Esophagus muscularis mucosa (tissue), 4 donors: ENCODE results near the gene MTUS2. TPM values are rescaled to one million over a fixed set of nuclear protein-coding genes. Genes with fewer than 3 reads are reported as not detected.

Experiments used
- DNase-seq: peaks from one replicate; pipeline ENCODE4 v3.0.0-alpha.2; 2017; ENCODE audit errors: extremely low spot score
- H3K27ac ChIP-seq, 4 donors: fragments of 200-600 bp; sonication (generic); replicated peaks in 1 of 4; 1 replicate in 3 of 4; 2 replicates in 1 of 4; pipeline ENCODE4 v1.5.1; 2016 to 2019; ENCODE audit warnings: mild to moderate bottlenecking in 1 of 4
- H3K27me3 ChIP-seq, 4 donors: fragments of 200-600 bp; sonication (generic); one replicate each; pipeline versions ENCODE4 v1.5.1 to v1.6.0; 2016 to 2019
- H3K36me3 ChIP-seq, 4 donors: fragments of 200-600 bp; sonication (generic); one replicate each; pipeline ENCODE4 v1.5.1; 2016 to 2019
- H3K4me1 ChIP-seq, 4 donors: fragments of 200-600 bp; sonication (generic); one replicate each; pipeline ENCODE4 v1.5.1; 2016 to 2019
- H3K4me3 ChIP-seq, 4 donors: fragments of 200-600 bp; sonication (generic); 1 replicate in 2 of 4; 2 replicates in 2 of 4; pipeline ENCODE4 v1.5.1; 2016 to 2019; ENCODE audit warnings: mild to moderate bottlenecking in 4 of 4, moderate library complexity in 1 of 4
- H3K9me3 ChIP-seq, 4 donors: fragments of 200-600 bp; sonication (generic); 1 replicate in 3 of 4; 2 replicates in 1 of 4; pipeline ENCODE4 v1.5.1; 2016 to 2019
- CTCF ChIP-seq, 3 experiments: fragments of 200-600 bp in 2 of 3; fragments of 450-650 bp in 1 of 3; sonication (generic) in 2 of 3; IDR thresholded peaks; one replicate each; pipeline ENCODE4 v1.5.1; 2017 to 2019; ENCODE audit warnings: antibody characterized with exemption in 3 of 3, mild to moderate bottlenecking in 2 of 3, moderate library complexity in 1 of 3
- EP300 ChIP-seq: sonication (generic); formaldehyde crosslinking; IDR thresholded peaks from one replicate; pipeline ENCODE4 v1.6.1; 2017; ENCODE audit warnings: antibody characterized with exemption
- POLR2A ChIP-seq: fragments of 450-650 bp; IDR thresholded peaks from one replicate; pipeline ENCODE4 v1.6.1; 2017; ENCODE audit warnings: antibody characterized with exemption, moderate library complexity, mild to moderate bottlenecking, low read depth
- POLR2AphosphoS5 ChIP-seq, 2 donors: sonication (generic); formaldehyde crosslinking; IDR thresholded peaks; one replicate each; pipeline ENCODE4 v1.6.1; 2017; ENCODE audit warnings: antibody characterized with exemption in 2 of 2
- WGBS: methylation state at CpG from one replicate; pipeline ENCODE4 v1.1.5; 2018; 5-methylcytosine and 5-hydroxymethylcytosine counted together
- intact Hi-C: fragments of 100-400 bp; cut with DNase I; formaldehyde crosslinking; loops from one replicate; pipeline ENCODE4 v1.15.1; 2023
- total RNA-seq, 4 donors: library from RNA; depleted of rRNA; stranded (reverse); fragments of >200 nt; gene quantifications; one replicate each; pipeline versions ENCODE4 v1.1.0 to v1.2.1, GENCODE V29; 2016

MTUS2 gene
- total RNA-seq, 4 donors from 2014 or later: 7.1 to 46.2 (median 12.8) TPM

DNA sequence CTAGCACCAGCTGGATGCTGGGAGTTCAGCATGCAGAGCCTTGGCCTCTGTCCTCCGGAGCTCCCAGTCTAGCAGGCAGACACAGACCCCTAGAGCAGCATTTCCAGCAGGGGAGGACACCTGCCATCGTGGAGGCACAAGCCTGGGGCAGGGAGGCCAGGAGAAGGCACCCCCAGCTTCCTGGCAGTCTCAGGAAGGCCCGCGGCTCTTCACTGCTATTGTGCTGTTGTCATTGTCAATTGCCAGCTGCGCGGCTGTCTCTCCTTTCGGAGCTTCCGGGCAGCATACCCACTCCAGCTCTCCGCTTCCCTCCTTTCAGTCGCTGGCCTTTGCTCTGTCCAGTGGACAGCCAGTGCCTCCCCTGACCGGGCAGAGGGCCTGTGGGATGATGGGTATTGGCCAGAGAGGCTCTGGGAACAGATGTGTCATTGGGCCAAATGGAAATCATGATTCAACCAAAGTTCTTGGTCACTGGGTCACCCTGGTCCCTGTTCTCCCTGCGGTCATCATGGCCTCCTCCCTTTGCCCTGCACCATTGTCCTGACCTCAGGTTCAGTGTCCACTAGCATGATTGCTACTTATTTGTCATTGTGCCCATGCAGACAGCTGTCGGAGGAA, 682.4 kb downstream of the MTUS2 start:
- H3K4me3 ChIP-seq: no peak overlapping the region
- H3K36me3 ChIP-seq: peaks cover 0 to 42% (median 3%) of the 10 kb centered on the region in 4 donors
- peaks cover 0 to 22% (median 0%) of the 10 kb centered on the region in 4 donors for H3K27me3 ChIP-seq
- 87% methylated on average over 13 of the region's 13 CpGs for WGBS
- no peak for TF ChIP-seq CTCF (IDR thresholded peaks at IDR 0.05)
- no peak for TF ChIP-seq POLR2A
- no peak for TF ChIP-seq POLR2AphosphoS5 (IDR thresholded peaks at IDR 0.05)
- no peak for TF ChIP-seq EP300
- intact Hi-C loops: loop anchor here (10.0 kb wide), 1 partner anchor 202 kb away; no protein-coding TSS in a partner anchor
- no peaks in the 10 kb centered on the region for H3K9me3 ChIP-seq
- DNase-seq: no peak
- H3K27ac ChIP-seq: no peak overlapping the region
- H3K4me1 ChIP-seq: peaks cover 0 to 11% (median 7%) of the 10 kb centered on the region in 4 donors

DNA sequence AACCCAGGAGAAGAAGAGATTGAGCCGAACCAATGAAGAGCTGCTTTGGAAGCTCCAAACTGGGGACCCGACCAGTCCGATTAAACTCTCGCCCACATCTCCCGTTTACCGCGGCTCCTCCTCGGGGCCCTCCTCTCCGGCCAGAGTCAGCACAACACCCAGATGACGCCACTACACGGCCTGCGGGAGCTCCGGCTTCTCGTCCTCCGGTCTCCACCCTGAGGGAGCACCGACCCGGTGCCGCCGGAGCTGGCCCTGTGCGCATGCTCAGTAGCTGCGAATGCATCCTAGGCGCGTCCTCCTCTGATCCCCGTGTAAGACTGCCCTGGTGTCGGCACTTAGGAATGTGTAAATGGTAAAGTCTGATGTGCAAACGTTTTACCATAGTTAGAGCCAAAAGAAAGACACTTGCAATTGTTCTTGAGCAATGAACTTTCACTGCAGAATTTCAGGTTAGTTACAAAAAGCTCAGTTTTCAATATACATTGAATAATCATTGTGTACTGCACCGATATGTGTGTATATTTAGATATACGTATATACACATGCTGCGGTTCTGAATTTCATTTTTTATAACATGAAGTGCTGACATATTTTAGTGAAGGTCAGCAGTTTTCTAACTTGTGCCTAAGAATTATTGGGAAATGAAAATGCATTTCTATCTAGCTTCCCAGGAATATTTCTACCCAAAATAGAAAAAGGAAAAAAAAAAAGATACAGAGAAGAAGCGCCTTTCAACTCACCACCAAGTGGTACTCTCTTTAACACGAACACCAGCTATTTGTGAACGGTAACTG, 683.1 kb downstream of the MTUS2 start:
- peaks cover 0 to 42% (median 3%) of the 10 kb centered on the region in 4 donors for H3K36me3 ChIP-seq
- TF ChIP-seq CTCF (IDR thresholded peaks at IDR 0.05) (no peak), POLR2A (no peak), POLR2AphosphoS5 (IDR thresholded peaks at IDR 0.05) (no peak), EP300 (no peak)
- 52% methylated on average over 31 of the region's 32 CpGs for WGBS
- intact Hi-C loops: loop anchor here (10.0 kb wide), 1 partner anchor 202 kb away; no protein-coding TSS in a partner anchor
- peaks cover 6 to 15% (median 12%) of the 10 kb centered on the region in 4 donors for H3K4me1 ChIP-seq
- no peak overlapping the region for H3K4me3 ChIP-seq
- no peak for DNase-seq
- H3K9me3 ChIP-seq: no peaks in the 10 kb centered on the region
- H3K27me3 ChIP-seq: peaks cover 0 to 22% (median 0%) of the 10 kb centered on the region in 4 donors
- H3K27ac ChIP-seq: no peak overlapping the region

GRCh38 chr13:29504691-29505090, 684.6 kb downstream of the MTUS2 start:
- 87% methylated on average over 15 of the region's 15 CpGs for WGBS
- Histone ChIP-seq H3K36me3 (peaks cover 0 to 32% (median 0%) of the 10 kb centered on the region in 4 donors), H3K4me1 (peaks cover 9 to 20% (median 17%) of the 10 kb centered on the region in 4 donors), H3K27ac (no peak overlapping the region), H3K27me3 (peaks cover 0 to 22% (median 0%) of the 10 kb centered on the region in 4 donors), H3K4me3 (no peak overlapping the region), H3K9me3 (no peaks in the 10 kb centered on the region)
- intact Hi-C loops: loop anchor here (5.0 to 10.0 kb wide), 2 partner anchors 200 to 343 kb away; no protein-coding TSS in a partner anchor
- TF ChIP-seq EP300 (no peak), POLR2AphosphoS5 (IDR thresholded peaks at IDR 0.05) (no peak), CTCF (IDR thresholded peaks at IDR 0.05) (no peak), POLR2A (no peak)
- DNase-seq: no peak

DNA sequence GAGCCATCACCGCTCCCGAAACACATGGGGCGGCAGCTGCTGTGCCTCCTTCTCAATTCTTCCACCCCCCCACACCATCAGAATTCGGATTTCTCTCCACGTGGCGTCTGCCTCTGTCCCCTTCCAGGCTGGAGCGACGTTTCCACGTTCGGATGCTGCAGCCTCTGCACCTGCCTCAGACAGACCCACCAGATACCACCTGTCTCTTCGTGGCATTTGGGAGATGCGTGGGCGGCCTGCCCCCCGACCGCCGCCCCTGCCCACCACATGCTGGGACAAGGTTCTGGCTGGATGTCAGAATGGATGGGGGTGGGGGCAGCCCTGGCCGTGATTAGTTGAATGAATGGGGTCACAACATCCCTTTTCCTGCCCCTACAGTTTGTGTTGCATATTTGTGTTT, 685.4 kb downstream of the MTUS2 start:
- no peak for TF ChIP-seq EP300
- TF ChIP-seq CTCF (IDR thresholded peaks at IDR 0.05): no peak
- no peak for TF ChIP-seq POLR2A
- TF ChIP-seq POLR2AphosphoS5 (IDR thresholded peaks at IDR 0.05): no peak
- intact Hi-C loops: loop anchor here (5.0 to 10.0 kb wide), 2 partner anchors 199 to 342 kb away; no protein-coding TSS in a partner anchor
- Histone ChIP-seq H3K27ac (no peak overlapping the region), H3K27me3 (peaks cover 0 to 22% (median 0%) of the 10 kb centered on the region in 4 donors), H3K4me3 (no peak overlapping the region), H3K9me3 (no peaks in the 10 kb centered on the region), H3K36me3 (peaks cover 0 to 32% (median 0%) of the 10 kb centered on the region in 4 donors), H3K4me1 (peaks cover 9 to 20% (median 18%) of the 10 kb centered on the region in 4 donors)
- 77% methylated on average over 17 of the region's 17 CpGs for WGBS
- DNase-seq: no peak
